HepG2 (cell line): Measurements from ENCODE around the gene RNASE8. TPM values are rescaled to one million over a fixed set of nuclear protein-coding genes. Genes with fewer than 3 reads are reported as not detected.

Experiments
- GLI4 ChIP-seq: sonication (generic); formaldehyde crosslinking; IDR thresholded peaks from 2 replicates; pipeline ENCODE4 v1.5.1; 2020; ENCODE audit warnings: missing genetic modification reagents, mild to moderate bottlenecking, moderate library complexity, borderline replicate concordance
- HNF4A ChIP-seq: sonication (generic); formaldehyde crosslinking; IDR thresholded peaks from 2 replicates; pipeline ENCODE4 v1.4.0; 2020; ENCODE audit warnings: missing genetic modification reagents
- MAFK ChIP-seq, 2 experiments: IDR thresholded peaks in 1 of 2; conservative IDR thresholded peaks in 1 of 2; 2 replicates each; pipeline ENCODE4 v1.6.1; 2011; ENCODE audit warnings: improper control_type of control experiment in 2 of 2, low read length in 2 of 2
- MXI1 ChIP-seq: IDR thresholded peaks from 3 replicates; pipeline ENCODE4 v1.6.1; 2012; ENCODE audit warnings: low read depth, low read length, inconsistent platforms, borderline replicate concordance
- PHF5A ChIP-seq: IDR thresholded peaks from one replicate; pipeline ENCODE4 v1.6.1; 2018; ENCODE audit warnings: low read depth, missing genetic modification reagents; ENCODE audit not compliant: unreplicated experiment
- PRMT3 ChIP-seq: sonication (generic); formaldehyde crosslinking; IDR thresholded peaks from 2 replicates; pipeline ENCODE4 v1.8.1; 2022; ENCODE audit warnings: low read depth, mild to moderate bottlenecking, moderate library complexity, missing genetic modification reagents, borderline replicate concordance
- RBFOX2 ChIP-seq: fragments of 200-400 bp; formaldehyde crosslinking; IDR thresholded peaks from 2 replicates; pipeline ENCODE4 v1.6.1; 2017; ENCODE audit warnings: low read depth, mild to moderate bottlenecking, low read length
- SETDB1 ChIP-seq: sonication (generic); formaldehyde crosslinking; IDR thresholded peaks from 2 replicates; pipeline ENCODE4 v1.5.1; 2020; ENCODE audit warnings: missing genetic modification reagents, mild to moderate bottlenecking, borderline replicate concordance
- SOX13 ChIP-seq, 3 experiments: fragments of 450-650 bp in 1 of 3; sonication (generic) in 1 of 3; formaldehyde crosslinking in 1 of 3; IDR thresholded peaks in 2 of 3; conservative IDR thresholded peaks in 1 of 3; 2 replicates each; pipeline versions ENCODE4 v1.5.0 to v1.6.1; 2016 to 2020; ENCODE audit warnings: antibody characterized with exemption in 1 of 3, mild to moderate bottlenecking in 1 of 3, missing compliant biosample characterization in 1 of 3, missing genetic modification reagents in 1 of 3, moderate library complexity in 1 of 3
- ZNF207 ChIP-seq: fragments of 450-650 bp; IDR thresholded peaks from 2 replicates; pipeline ENCODE4 v1.6.1; 2016; ENCODE audit warnings: antibody characterized with exemption, borderline replicate concordance
- ZNF234 ChIP-seq: sonication (generic); formaldehyde crosslinking; conservative IDR thresholded peaks from 2 replicates; pipeline ENCODE4 v1.5.1; 2020; ENCODE audit warnings: mild to moderate bottlenecking, missing genetic modification reagents
- ZNF335 ChIP-seq: sonication (generic); formaldehyde crosslinking; IDR thresholded peaks from 2 replicates; pipeline ENCODE4 v1.4.0; 2020; ENCODE audit warnings: missing genetic modification reagents
- ZNF570 ChIP-seq: sonication (generic); formaldehyde crosslinking; IDR thresholded peaks from 2 replicates; pipeline ENCODE4 v1.4.0; 2020; ENCODE audit warnings: mild to moderate bottlenecking, missing genetic modification reagents, borderline replicate concordance
- ZNF629 ChIP-seq: sonication (generic); formaldehyde crosslinking; conservative IDR thresholded peaks from 2 replicates; pipeline ENCODE4 v1.5.0; 2020; ENCODE audit warnings: missing genetic modification reagents
- polyA plus RNA-seq, 8 experiments: library from polyadenylated mRNA; depleted of rRNA in 3 of 8; stranded (reverse) in 7 of 8; unstranded in 1 of 8; fragments of >200 nt; fragmentation: Illumina TruSeq in 4 of 8; extraction: Trizol in 4 of 8; gene quantifications; 2 replicates each; pipeline versions ENCODE4 v1.2.1 to v1.2.3, GENCODE V29; 2011 to 2016; ENCODE audit warnings: low read depth in 4 of 8, missing spikeins in 1 of 8, mixed read lengths in 1 of 8; ENCODE audit not compliant: insufficient read depth in 1 of 8
- total RNA-seq, 5 experiments: library from RNA; depleted of rRNA; stranded (reverse); fragments of >200 nt; fragmentation: Illumina TruSeq; extraction: Trizol; gene quantifications; 2 replicates each; pipeline ENCODE4 v1.2.3, GENCODE V29; 2016; ENCODE audit warnings: low read depth in 1 of 5
- TF ChIP-seq, protein P1 (sequence below): conservative IDR thresholded peaks from 2 replicates; pipeline ENCODE4 v1.6.1; 2018; ENCODE audit warnings: missing genetic modification reagents
- TF ChIP-seq, protein P2 (sequence below), 2 experiments: sonication (generic) in 1 of 2; formaldehyde crosslinking in 1 of 2; IDR thresholded peaks; 2 replicates each; pipeline versions ENCODE4 v1.4.0 to v1.6.1; 2018 to 2020; ENCODE audit warnings: missing genetic modification reagents in 2 of 2, borderline replicate concordance in 1 of 2, low read depth in 1 of 2, mild to moderate bottlenecking in 1 of 2, missing biosample characterization in 1 of 2
- TF ChIP-seq, protein P3 (sequence below): sonication (generic); formaldehyde crosslinking; IDR thresholded peaks from 2 replicates; pipeline ENCODE4 v1.5.0; 2020; ENCODE audit warnings: mild to moderate bottlenecking, missing genetic modification reagents, borderline replicate concordance
- TF ChIP-seq, protein P4 (sequence below): sonication (generic); formaldehyde crosslinking; IDR thresholded peaks from 2 replicates; pipeline ENCODE4 v1.5.0; 2020; ENCODE audit warnings: missing genetic modification reagents

RNASE8 gene
- total and polyA plus RNA-seq, 2 of the 13 experiments (the other 11 are each of a cell fraction or from before 2014, with no cell fraction given) = not detected

DNA sequence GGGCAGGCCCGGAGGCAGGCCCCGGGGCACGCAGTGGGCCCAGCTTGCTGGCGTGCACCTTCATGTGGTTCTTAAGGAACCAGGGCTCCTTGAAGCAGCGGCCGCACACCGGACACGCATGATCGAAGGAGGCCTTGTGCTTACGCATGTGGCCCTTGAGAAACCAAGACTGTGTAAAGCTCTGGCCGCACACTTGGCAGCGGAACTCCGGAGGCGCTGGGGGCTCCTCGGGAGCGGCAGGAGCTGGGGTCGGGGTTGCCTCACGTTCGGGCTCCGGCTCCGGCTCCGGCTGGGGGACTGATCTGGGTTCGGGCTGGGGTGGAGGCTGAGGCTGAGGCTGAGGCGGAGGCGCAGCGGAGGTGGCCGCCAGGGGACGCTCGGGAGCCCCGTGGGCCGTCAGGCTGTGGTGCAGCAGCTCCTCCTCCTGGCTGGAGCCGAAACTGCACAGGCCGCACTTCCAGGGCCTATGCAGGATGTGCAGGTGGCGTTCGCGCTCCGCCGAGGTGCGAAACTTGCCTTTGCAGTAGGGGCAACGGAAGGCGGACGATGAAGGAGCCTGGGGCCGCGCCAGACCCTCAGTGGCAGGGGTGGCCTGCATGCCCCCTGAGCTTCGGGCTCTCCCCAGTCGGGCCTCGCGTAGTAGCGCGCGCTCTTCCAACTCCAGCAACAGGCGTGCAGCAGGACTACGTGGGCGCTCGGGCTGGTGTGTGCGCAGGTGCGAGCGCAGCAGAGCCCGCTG is 34.8 kb downstream of the RNASE8 start (continued):
- TF ChIP-seq, protein P1, sequence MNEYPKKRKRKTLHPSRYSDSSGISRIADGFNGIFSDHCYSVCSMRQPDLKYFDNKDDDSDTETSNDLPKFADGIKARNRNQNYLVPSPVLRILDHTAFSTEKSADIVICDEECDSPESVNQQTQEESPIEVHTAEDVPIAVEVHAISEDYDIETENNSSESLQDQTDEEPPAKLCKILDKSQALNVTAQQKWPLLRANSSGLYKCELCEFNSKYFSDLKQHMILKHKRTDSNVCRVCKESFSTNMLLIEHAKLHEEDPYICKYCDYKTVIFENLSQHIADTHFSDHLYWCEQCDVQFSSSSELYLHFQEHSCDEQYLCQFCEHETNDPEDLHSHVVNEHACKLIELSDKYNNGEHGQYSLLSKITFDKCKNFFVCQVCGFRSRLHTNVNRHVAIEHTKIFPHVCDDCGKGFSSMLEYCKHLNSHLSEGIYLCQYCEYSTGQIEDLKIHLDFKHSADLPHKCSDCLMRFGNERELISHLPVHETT (CRISPR knock-in tag) = peak; percentile 85
- TF ChIP-seq, protein P2, sequence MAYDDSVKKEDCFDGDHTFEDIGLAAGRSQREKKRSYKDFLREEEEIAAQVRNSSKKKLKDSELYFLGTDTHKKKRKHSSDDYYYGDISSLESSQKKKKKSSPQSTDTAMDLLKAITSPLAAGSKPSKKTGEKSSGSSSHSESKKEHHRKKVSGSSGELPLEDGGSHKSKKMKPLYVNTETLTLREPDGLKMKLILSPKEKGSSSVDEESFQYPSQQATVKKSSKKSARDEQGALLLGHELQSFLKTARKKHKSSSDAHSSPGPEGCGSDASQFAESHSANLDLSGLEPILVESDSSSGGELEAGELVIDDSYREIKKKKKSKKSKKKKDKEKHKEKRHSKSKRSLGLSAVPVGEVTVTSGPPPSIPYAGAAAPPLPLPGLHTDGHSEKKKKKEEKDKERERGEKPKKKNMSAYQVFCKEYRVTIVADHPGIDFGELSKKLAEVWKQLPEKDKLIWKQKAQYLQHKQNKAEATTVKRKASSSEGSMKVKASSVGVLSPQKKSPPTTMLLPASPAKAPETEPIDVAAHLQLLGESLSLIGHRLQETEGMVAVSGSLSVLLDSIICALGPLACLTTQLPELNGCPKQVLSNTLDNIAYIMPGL (CRISPR knock-in tag; IDR thresholded peaks at IDR 0.05; ENCODE audit: borderline replicate concordance in 1 of 2, low read depth in 1 of 2) = peak; percentile 99
- TF ChIP-seq ZNF335 (CRISPR knock-in tag) = peak; percentile 78; the same call in 1 of the 2 replicates
- TF ChIP-seq RBFOX2 = peak; percentile 88
- peak; percentile 38 to 44; a peak in 3 of 4 replicates for TF ChIP-seq MAFK (conservative IDR thresholded peaks at IDR 0.05 in 1 of 2, IDR thresholded peaks at IDR 0.05 in 1 of 2; ENCODE audit: low read length in 2 of 2)
- TF ChIP-seq SETDB1 (CRISPR knock-in tag) = no peak
- TF ChIP-seq GLI4 (CRISPR knock-in tag) = peak; percentile 80; the same call in 1 of the 2 replicates
- TF ChIP-seq ZNF629 (CRISPR knock-in tag) = no peak
- TF ChIP-seq MXI1 = peak; percentile 41; the same call in 1 of the 3 replicates
- TF ChIP-seq ZNF570 (CRISPR knock-in tag) = 0 out of 2 replicates have a peak, but pooled peaks have one; percentile 27
- TF ChIP-seq PHF5A (CRISPR knock-in tag) = peak; percentile 82
- TF ChIP-seq, protein P3, sequence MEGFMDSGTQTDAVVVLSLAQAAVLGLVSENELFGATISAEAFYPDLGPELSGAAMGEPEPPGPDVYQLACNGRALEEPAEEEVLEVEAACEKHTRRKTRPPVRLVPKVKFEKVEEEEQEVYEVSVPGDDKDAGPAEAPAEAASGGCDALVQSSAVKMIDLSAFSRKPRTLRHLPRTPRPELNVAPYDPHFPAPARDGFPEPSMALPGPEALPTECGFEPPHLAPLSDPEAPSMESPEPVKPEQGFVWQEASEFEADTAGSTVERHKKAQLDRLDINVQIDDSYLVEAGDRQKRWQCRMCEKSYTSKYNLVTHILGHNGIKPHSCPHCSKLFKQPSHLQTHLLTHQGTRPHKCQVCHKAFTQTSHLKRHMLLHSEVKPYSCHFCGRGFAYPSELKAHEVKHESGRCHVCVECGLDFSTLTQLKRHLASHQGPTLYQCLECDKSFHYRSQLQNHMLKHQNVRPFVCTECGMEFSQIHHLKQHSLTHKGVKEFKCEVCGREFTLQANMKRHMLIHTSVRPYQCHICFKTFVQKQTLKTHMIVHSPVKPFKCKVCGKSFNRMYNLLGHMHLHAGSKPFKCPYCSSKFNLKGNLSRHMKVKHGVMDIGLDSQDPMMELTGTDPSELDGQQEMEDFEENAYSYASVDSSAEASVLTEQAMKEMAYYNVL (CRISPR knock-in tag) = peak; percentile 90; the same call in 1 of the 2 replicates
- no peak for TF ChIP-seq PRMT3 (CRISPR knock-in tag)
- no peak for TF ChIP-seq ZNF234
- TF ChIP-seq HNF4A (CRISPR knock-in tag) = no peak; the same call in 1 of the 2 replicates
- TF ChIP-seq, protein P4, sequence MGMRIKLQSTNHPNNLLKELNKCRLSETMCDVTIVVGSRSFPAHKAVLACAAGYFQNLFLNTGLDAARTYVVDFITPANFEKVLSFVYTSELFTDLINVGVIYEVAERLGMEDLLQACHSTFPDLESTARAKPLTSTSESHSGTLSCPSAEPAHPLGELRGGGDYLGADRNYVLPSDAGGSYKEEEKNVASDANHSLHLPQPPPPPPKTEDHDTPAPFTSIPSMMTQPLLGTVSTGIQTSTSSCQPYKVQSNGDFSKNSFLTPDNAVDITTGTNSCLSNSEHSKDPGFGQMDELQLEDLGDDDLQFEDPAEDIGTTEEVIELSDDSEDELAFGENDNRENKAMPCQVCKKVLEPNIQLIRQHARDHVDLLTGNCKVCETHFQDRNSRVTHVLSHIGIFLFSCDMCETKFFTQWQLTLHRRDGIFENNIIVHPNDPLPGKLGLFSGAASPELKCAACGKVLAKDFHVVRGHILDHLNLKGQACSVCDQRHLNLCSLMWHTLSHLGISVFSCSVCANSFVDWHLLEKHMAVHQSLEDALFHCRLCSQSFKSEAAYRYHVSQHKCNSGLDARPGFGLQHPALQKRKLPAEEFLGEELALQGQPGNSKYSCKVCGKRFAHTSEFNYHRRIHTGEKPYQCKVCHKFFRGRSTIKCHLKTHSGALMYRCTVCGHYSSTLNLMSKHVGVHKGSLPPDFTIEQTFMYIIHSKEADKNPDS (CRISPR knock-in tag) = peak; percentile 64; the same call in 1 of the 2 replicates
- peak; percentile 29; the same call in 1 of the 2 replicates for TF ChIP-seq SOX13 (IDR thresholded peaks at IDR 0.05)
- peak in 1 of 2 experiments; percentile 49; a peak in 1 of 4 replicates for TF ChIP-seq SOX13 (CRISPR knock-in tag; conservative IDR thresholded peaks at IDR 0.05 in 1 of 2, IDR thresholded peaks at IDR 0.05 in 1 of 2)
- TF ChIP-seq ZNF207 = no peak
